ENCODE measurements around the gene CRISPLD2.

Gene CRISPLD2

DNA sequence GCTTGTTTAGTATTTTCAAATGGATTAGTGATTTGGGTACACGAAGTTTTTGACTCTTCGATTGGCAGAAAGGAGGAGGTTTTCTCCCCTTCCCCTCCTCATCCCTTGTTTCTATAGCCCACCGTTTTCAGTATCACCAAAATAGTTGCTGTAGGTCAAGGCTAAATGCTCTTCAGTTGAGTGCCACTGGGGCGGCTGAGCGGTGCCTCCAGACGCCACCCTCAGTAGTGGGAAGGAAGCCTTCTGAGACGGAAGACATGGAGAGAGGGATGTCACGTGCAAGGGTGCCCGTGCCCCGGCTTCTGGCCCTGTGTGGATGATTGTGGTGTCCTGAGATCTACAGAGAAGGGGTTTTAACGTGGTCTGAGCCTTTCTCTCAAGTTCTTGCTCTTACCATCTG lies 39.7 kb upstream of the CRISPLD2 start:
- POLR2A ChIA-PET (ENCODE audit: low non-redundant PET): interaction anchor here (0.6 kb wide), 1 partner anchor 126 kb away, joined by 3 read pairs; no protein-coding TSS in a partner anchor
- TF ChIP-seq, protein P1, sequence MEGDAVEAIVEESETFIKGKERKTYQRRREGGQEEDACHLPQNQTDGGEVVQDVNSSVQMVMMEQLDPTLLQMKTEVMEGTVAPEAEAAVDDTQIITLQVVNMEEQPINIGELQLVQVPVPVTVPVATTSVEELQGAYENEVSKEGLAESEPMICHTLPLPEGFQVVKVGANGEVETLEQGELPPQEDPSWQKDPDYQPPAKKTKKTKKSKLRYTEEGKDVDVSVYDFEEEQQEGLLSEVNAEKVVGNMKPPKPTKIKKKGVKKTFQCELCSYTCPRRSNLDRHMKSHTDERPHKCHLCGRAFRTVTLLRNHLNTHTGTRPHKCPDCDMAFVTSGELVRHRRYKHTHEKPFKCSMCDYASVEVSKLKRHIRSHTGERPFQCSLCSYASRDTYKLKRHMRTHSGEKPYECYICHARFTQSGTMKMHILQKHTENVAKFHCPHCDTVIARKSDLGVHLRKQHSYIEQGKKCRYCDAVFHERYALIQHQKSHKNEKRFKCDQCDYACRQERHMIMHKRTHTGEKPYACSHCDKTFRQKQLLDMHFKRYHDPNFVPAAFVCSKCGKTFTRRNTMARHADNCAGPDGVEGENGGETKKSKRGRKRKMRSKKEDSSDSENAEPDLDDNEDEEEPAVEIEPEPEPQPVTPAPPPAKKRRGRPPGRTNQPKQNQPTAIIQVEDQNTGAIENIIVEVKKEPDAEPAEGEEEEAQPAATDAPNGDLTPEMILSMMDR (conservative IDR thresholded peaks at IDR 0.05; ENCODE audit: low read depth): no peak

DNA sequence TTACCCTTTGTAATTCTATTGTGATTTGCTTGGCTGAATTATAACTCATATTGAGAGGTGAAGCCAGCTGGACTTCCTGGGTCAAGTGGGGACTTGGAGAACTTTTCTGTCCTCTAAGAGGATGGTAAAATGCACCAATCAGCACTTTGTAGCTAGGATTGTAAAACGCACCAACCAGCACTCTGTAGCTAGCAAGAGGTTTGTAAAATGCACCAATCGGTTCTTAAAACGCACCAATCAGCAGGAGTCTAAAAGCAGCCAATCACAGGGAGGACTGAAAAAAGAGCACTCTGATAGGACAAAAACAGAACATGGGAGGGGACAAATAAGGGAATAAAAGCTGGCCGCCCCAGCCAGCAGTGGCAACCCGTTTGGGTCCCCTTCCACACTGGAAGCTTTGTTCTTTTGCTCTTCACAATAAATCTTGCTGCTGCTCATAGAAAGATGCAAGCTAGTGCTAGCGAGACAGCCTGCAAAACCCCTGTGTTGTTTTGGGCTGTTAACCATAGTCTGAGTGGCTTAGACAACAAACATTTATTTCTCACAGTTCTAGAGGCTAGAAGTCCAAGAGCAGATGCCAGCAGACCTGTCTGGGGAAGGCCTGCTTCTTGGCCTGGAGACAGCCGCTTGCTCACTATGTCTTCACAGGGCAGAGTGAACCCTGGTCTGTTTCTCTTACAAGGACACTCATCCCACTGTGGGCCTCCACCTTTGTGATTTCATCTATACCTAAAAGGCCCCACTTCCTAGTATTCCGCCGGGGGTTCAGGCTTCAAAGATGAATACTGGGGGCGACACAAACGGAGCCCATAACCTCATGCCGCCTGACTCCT lies 39.0 kb upstream of the CRISPLD2 start:
- CTCF ChIA-PET: interaction anchor here (0.8 kb wide), 1 partner anchor 128 kb away, joined by 3 read pairs; no protein-coding TSS in a partner anchor
- POLR2A ChIA-PET (ENCODE audit: low non-redundant PET): interaction anchor here (0.6 kb wide), 1 partner anchor 127 kb away, joined by 3 read pairs; no protein-coding TSS in a partner anchor
- DNase-seq (ENCODE audit: low spot score): no peak
- peak overlapping the region; percentile 3; the same call in 1 of the 2 replicates for H3K27ac ChIP-seq
- TF ChIP-seq, protein P1 (conservative IDR thresholded peaks at IDR 0.05; ENCODE audit: low read depth): no peak

More for the DNA sequence above, 39.7 kb upstream of the CRISPLD2 start:
- no peak for DNase-seq (ENCODE audit: low spot score)
- CTCF ChIA-PET: interaction anchor here (0.8 kb wide), 1 partner anchor 129 kb away, joined by 3 read pairs; no protein-coding TSS in a partner anchor
- H3K27ac ChIP-seq: no peak overlapping the region

DNA sequence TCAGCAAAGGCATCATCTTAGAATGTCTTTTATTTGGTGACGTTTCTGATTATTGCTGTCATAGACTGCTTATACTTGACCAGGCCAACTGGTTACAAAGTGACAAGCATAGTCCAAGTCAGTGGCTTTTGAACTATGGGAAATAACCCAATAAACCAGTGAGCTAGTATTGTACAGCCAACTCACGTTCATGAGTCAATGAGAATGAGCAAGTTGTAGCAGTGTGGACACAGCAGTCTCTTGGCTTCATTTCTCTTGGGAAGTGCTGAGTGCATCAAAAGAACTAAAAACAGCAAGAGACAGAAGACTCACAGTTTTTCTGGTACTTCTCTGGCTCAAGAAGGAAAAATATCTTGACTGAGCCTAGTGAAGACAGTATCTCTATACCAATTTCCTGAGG lies 36.9 kb upstream of the CRISPLD2 start:
- TF ChIP-seq, protein P1 (conservative IDR thresholded peaks at IDR 0.05; ENCODE audit: low read depth): no peak
- no peak for DNase-seq (ENCODE audit: low spot score)
- ChIA-PET CTCF (no interaction called here), POLR2A (ENCODE audit: low non-redundant PET) (no interaction called here)
- H3K27ac ChIP-seq: no peak overlapping the region

DNA sequence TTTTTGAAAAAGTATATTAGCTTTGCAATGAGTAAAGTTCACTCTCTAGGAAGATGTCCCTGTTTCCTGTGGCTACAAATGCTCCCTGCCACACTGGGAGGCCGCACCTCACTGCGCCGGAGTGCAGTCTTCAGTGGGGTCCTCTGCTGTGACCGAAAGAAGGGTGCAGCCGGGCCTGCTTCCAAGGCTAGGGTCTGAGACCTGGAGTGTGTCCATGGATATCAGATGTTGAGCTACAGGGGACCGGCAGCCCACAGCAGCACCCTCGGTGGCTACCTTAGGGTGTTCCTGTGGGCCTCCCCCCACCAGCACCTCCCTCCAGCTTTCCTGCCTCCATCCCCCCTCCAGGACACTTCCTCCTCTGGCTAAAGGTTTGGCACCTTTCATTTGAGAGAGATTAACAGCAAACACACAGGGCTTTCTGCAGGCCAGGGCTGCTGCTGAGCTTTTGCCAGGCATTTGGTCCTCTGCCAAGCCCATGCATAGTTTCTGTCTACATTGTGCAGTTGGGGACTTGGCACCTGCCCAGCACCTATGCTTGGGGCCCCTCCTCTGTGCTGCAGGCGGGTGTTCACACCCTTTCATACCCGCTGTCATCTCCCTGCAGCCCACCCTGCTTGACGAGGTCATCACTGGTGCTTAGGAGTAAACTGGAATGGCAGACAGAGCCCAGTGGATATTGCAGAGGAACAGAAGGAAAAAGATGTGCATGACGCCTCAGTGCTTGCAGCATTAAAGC lies 33.8 kb upstream of the CRISPLD2 start:
- TF ChIP-seq, protein P1 (conservative IDR thresholded peaks at IDR 0.05; ENCODE audit: low read depth): no peak
- H3K27ac ChIP-seq: peak overlapping the region; percentile 67
- ChIA-PET CTCF (interaction anchor here (0.6 kb wide), 1 partner anchor 104 kb away, joined by 3 read pairs; no protein-coding TSS in a partner anchor), POLR2A (ENCODE audit: low non-redundant PET) (no interaction called here)
- DNase-seq (ENCODE audit: low spot score): peak; percentile 25

DNA sequence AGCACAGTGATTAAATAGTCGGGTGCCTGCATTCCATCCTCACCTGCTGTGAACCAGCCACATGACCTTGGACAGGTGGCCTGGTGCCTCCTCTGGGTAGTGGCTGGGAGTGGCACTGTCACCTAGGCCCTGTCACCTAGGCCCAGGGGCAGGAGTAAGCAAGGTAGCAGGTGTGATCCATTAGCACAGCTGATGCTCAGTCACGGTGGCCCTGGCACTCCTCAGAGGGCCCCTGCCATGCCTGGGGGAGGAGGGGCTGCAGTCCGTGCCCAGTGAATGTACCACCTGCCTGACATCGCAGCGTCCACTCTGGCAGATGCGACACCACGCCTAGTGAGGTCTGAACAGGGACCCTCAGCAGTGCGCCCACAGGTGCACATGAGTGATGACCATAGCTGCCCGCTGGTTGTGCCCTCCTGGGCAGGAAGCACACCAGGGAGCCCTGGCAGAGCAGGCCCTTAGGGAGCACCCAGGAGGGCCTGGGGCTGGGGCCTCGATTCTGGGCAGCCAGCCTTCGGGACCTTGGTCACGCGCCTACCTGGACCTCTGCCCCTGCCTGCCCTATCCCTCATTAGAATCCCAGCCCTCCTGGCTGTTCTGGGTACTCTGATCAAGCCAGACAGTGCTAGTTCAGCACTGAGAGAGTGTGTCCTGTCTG lies 33.1 kb upstream of the CRISPLD2 start:
- TF ChIP-seq, protein P1 (conservative IDR thresholded peaks at IDR 0.05; ENCODE audit: low read depth): no peak
- CTCF ChIA-PET: no interaction called here
- no peak for DNase-seq (ENCODE audit: low spot score)
- POLR2A ChIA-PET (ENCODE audit: low non-redundant PET): no interaction called here
- H3K27ac ChIP-seq: peak overlapping the region; percentile 67

DNA sequence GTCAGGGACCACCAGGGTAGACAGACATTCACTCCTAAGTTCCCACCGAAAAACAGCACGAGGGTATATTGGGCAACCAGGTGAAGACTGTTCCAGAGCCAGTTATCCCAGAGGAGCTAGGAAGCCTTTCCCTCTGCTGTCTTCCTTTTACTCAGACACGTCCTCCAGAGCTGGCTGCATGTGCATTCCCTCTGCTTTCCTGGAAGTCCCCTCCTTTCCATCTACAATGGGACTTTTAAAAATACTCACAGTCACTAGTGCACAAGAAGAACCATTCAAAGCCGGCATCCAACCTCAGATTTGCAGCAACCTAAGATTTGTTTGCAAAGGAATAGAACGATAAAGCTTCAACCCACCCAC lies 32.5 kb upstream of the CRISPLD2 start:
- H3K27ac ChIP-seq: no peak overlapping the region
- ChIA-PET CTCF (interaction anchor here (0.6 kb wide), 1 partner anchor 10 kb away, joined by 3 read pairs; no protein-coding TSS in a partner anchor), POLR2A (ENCODE audit: low non-redundant PET) (interaction anchor here (0.5 kb wide), 1 partner anchor 100 kb away, joined by 3 read pairs; no protein-coding TSS in a partner anchor)
- DNase-seq (ENCODE audit: low spot score): no peak
- TF ChIP-seq, protein P1 (conservative IDR thresholded peaks at IDR 0.05; ENCODE audit: low read depth): no peak
